ENCODE measurements around the gene NEXN. TPM values are rescaled to one million over a fixed set of nuclear protein-coding genes. Genes with fewer than 3 reads are reported as not detected.

The NEXN gene
- total RNA-seq, 4 donors from 2014 or later: 14.7 to 30.9 (median 19.0) TPM

DNA sequence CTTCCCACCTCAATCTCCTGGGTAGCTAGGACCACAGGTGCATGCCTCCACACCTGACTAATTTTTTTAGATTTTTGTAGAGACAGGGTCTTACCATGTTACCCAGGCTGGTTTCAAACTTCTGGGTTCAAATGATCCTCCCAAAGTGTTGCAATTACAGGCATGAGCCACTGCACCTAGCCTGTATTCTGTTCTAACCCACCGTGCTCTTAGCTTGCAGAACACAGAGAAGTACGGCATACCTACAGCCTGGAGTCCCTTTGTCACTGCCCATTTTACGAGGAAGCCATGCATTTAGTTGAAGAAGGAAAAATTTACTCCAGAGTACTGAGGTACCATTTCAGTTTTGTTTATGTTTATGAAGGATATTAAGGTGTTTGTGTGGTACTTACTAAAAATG lies 29.7 kb upstream of the NEXN start:
- DNase-seq (ENCODE audit: low spot score): no peak
- TF ChIP-seq, protein P1, sequence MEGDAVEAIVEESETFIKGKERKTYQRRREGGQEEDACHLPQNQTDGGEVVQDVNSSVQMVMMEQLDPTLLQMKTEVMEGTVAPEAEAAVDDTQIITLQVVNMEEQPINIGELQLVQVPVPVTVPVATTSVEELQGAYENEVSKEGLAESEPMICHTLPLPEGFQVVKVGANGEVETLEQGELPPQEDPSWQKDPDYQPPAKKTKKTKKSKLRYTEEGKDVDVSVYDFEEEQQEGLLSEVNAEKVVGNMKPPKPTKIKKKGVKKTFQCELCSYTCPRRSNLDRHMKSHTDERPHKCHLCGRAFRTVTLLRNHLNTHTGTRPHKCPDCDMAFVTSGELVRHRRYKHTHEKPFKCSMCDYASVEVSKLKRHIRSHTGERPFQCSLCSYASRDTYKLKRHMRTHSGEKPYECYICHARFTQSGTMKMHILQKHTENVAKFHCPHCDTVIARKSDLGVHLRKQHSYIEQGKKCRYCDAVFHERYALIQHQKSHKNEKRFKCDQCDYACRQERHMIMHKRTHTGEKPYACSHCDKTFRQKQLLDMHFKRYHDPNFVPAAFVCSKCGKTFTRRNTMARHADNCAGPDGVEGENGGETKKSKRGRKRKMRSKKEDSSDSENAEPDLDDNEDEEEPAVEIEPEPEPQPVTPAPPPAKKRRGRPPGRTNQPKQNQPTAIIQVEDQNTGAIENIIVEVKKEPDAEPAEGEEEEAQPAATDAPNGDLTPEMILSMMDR (IDR thresholded peaks at IDR 0.05): no peak
- ATAC-seq (ENCODE audit: low FRiP score): no peak

DNA sequence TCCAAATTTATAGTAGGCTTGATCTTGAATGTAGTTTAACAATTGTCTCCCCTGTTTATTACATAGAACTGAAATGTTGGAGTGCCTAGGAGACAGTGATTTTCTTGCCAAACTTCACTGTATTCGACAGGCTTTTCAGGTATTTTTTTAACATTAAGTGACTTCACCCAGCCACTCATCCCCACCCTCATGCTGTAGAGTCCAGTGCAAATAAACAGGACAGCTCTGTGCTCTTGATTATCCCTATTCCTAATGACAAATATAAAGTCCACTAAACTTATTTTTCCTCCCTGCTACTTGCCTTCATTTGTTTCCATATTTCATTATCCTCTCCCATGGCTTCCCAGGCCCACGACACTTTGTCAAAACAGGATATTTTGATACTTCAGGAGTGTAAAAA lies 29.2 kb upstream of the NEXN start:
- ATAC-seq (ENCODE audit: low FRiP score): no peak
- TF ChIP-seq, protein P1 (IDR thresholded peaks at IDR 0.05): no peak
- no peak for DNase-seq (ENCODE audit: low spot score)

DNA sequence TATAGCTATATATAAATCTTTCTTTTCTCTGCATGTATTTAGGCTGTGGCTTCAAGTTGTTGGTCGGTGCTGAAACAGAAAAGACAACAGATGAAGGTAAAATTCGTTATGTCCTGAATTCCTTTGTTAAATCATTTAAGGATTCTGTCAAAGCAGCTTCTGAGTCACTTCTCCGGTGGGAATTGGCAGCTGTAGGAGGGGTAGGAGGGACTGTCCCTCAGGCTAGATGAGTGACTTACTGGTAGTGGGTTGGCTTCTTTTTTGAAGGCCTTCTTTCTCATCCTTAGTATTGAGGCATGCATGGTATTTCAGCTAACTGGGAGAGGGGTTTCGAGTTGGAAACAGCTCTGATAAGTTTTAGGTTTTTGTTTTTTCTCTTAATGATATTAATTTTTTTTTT lies 22.1 kb upstream of the NEXN start:
- ATAC-seq (ENCODE audit: low FRiP score): no peak
- no peak for DNase-seq (ENCODE audit: low spot score)
- TF ChIP-seq, protein P1 (IDR thresholded peaks at IDR 0.05): no peak

DNA sequence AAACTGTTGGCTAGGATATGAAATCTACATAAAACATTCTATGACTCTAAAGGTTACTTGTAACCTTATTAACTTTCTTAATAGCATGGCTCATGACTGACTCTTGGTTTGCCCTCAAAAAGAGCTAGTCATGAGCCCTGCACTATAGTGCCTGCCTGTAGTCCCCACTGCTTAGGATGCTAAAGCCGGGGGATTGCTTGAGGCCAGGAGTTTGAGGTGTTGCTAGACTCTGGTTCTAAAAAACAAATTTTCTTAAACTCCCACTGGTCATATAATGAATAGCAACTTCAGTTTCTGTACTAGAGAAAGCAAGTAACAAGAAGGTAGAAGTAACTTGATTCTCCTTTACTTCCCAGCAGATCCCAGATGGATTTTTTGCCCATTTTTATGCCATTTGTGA lies 15.8 kb upstream of the NEXN start:
- TF ChIP-seq, protein P1 (IDR thresholded peaks at IDR 0.05): no peak
- ATAC-seq (ENCODE audit: low FRiP score) (no peak), DNase-seq (ENCODE audit: low spot score) (no peak)

DNA sequence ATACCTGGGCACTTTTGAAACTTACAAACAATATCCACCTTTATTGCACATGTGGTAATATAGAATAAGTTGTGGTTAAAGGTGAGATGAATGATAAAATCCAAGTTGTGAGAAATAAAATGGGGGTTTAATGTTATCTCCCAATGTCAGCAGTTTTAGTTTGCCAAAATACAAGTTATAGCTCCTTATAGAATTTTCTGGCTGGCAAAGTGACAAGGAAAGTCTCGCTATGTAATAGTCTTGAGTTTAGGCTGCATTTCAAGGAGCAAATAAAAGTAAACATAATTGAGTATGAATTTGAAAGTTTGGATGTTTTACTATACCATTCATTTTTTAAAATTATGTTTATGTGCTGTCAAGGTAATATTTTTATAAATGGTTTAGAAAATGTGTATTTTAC lies 15.0 kb upstream of the NEXN start:
- TF ChIP-seq, protein P1 (IDR thresholded peaks at IDR 0.05): no peak
- DNase-seq (ENCODE audit: low spot score) (no peak), ATAC-seq (ENCODE audit: low FRiP score) (no peak)

DNA sequence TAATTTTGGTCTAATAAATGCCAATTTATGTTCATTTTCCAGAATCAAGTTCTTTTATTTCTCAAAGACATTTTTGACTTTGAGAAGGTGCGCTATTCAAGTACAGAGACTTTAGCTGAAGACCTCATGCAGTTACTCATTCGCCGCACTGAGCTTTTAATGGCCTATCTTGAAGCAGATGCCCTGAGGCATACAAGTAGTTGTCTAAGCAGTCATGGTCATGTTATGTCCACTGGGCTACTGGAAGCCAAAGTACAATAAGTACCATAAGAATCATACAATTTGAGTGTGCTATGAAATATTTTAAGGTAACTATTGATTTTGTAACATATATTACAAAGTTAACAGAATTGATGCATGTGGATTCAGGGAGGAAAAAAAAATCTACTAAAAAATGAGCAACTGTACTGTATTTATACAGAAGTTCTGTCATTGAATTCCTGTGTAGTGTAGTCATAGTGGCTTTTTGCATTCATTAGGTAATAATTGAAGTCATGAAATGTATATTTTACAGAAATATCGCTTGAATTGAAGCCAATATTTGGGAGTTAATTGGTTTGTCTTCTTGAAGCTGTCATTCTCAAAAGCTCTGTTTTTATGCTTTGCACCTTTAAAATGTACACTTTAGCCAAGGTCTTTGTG lies 13.5 kb upstream of the NEXN start:
- DNase-seq (ENCODE audit: low spot score) (no peak), ATAC-seq (ENCODE audit: low FRiP score) (no peak)
- TF ChIP-seq, protein P1 (IDR thresholded peaks at IDR 0.05): no peak

DNA sequence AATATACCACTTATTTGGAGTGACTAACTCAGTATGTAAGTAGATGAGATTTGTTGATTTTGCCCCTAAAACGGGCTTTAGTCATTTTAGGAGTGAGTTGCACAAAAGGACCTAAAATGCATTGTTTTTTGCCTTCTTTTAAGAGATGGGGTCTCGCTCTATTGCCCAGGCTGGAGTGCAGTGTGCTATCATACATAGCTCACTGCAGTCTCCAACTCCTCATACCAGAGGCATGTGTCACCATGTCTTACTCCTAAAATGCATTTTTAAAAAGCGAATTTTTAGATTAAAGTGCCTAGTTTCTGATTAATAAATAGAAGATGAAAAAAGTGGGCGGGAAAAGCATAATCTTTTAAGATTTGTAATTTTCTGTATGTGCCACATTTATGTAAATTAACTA lies 11.5 kb upstream of the NEXN start:
- TF ChIP-seq, protein P1 (IDR thresholded peaks at IDR 0.05): no peak
- no peak for ATAC-seq (ENCODE audit: low FRiP score)
- no peak for DNase-seq (ENCODE audit: low spot score)

All from omental fat pad (tissue), 4 donors.